HEK293 (cell line): ENCODE measurements around the gene PHF21A.

ENCODE experiments used
- CTCF ChIA-PET: fragments of 350-600 bp; formaldehyde crosslinking; extraction: SDS; loops from one replicate; lab custom pipeline; 2021; ENCODE audit warnings: antibody characterized with exemption; lab: Yijun Ruan, JAX
- POLR2A ChIA-PET: fragments of 300-600 bp; formaldehyde crosslinking; extraction: SDS; loops from one replicate; lab custom pipeline; 2020; ENCODE audit warnings: antibody characterized with exemption, inconsistent platforms; lab: Yijun Ruan, JAX
- H3K27ac ChIP-seq: fragments of 200-500 bp; sonication (Bioruptor generic); 2 replicates; pipeline ENCODE4 v1.5.1; 2014; ENCODE audit warnings: low read depth, low read length, control low read depth, inconsistent platforms; ENCODE audit errors: extremely low read depth
- H3K36me3 ChIP-seq, 2 experiments: fragments of 200-500 bp in 1 of 2; sonication (Bioruptor generic) in 1 of 2; 1 replicate in 1 of 2; 2 replicates in 1 of 2; pipeline ENCODE4 v1.5.1; 2014 to 2017; ENCODE audit warnings: inconsistent platforms in 2 of 2, low read length in 2 of 2; ENCODE audit not compliant: control insufficient read depth in 2 of 2, insufficient read depth in 1 of 2
- H3K4me1 ChIP-seq: fragments of 200-500 bp; sonication (Bioruptor generic); 2 replicates; pipeline ENCODE4 v1.5.1; 2014; ENCODE audit warnings: mild to moderate bottlenecking, low read length, inconsistent platforms; ENCODE audit not compliant: control insufficient read depth, insufficient read depth
- H3K4me3 ChIP-seq: 2 replicates; pipeline ENCODE4 v1.5.1; 2011; ENCODE audit warnings: low read depth, mild to moderate bottlenecking, control low read depth, low read length, moderate library complexity
- H3K9me3 ChIP-seq: fragments of 200-500 bp; sonication (Bioruptor generic); 2 replicates; pipeline ENCODE4 v1.5.1; 2014; ENCODE audit warnings: low read depth, low read length, inconsistent platforms; ENCODE audit not compliant: control insufficient read depth, insufficient read depth
- KLF1 ChIP-seq: fragments of 450-650 bp; formaldehyde crosslinking; IDR thresholded peaks from 2 replicates; pipeline ENCODE4 v1.5.1; 2016; ENCODE audit warnings: missing biosample characterization, missing genetic modification characterization
- KLF7 ChIP-seq: fragments of 450-650 bp; formaldehyde crosslinking; IDR thresholded peaks from 2 replicates; pipeline ENCODE4 v1.5.1; 2016; ENCODE audit warnings: missing biosample characterization, missing genetic modification characterization, borderline replicate concordance
- KLF8 ChIP-seq: fragments of 450-650 bp; formaldehyde crosslinking; IDR thresholded peaks from 2 replicates; pipeline ENCODE4 v1.5.1; 2016; ENCODE audit warnings: missing biosample characterization, missing genetic modification characterization
- REPIN1 ChIP-seq: fragments of 450-650 bp; formaldehyde crosslinking; IDR thresholded peaks from 2 replicates; pipeline ENCODE4 v1.5.1; 2017; ENCODE audit warnings: missing biosample characterization, missing genetic modification characterization, low read depth
- SCRT2 ChIP-seq: fragments of 450-650 bp; formaldehyde crosslinking; IDR thresholded peaks from 2 replicates; pipeline ENCODE4 v1.5.1; 2016; ENCODE audit warnings: missing biosample characterization, missing genetic modification characterization
- SP2 ChIP-seq: fragments of 450-650 bp; formaldehyde crosslinking; IDR thresholded peaks from 2 replicates; pipeline ENCODE4 v1.5.1; 2016; ENCODE audit warnings: missing biosample characterization, missing genetic modification characterization
- SP7 ChIP-seq: fragments of 450-650 bp; formaldehyde crosslinking; IDR thresholded peaks from 2 replicates; pipeline ENCODE4 v1.5.1; 2016; ENCODE audit warnings: missing biosample characterization, missing genetic modification characterization
- ZNF121 ChIP-seq: fragments of 450-650 bp; formaldehyde crosslinking; IDR thresholded peaks from 2 replicates; pipeline ENCODE4 v1.5.1; 2016; ENCODE audit warnings: missing biosample characterization, missing genetic modification characterization
- ZNF302 ChIP-seq: fragments of 450-650 bp; formaldehyde crosslinking; IDR thresholded peaks from 2 replicates; pipeline ENCODE4 v1.5.1; 2016; ENCODE audit warnings: missing biosample characterization, missing genetic modification characterization, low read depth
- ZNF311 ChIP-seq: fragments of 450-650 bp; formaldehyde crosslinking; IDR thresholded peaks from 2 replicates; pipeline ENCODE4 v1.5.1; 2017; ENCODE audit warnings: missing biosample characterization, missing genetic modification characterization, borderline replicate concordance
- ZNF354C ChIP-seq: fragments of 450-650 bp; formaldehyde crosslinking; IDR thresholded peaks from 2 replicates; pipeline ENCODE4 v1.5.1; 2016; ENCODE audit warnings: missing biosample characterization, missing genetic modification characterization, low read depth, borderline replicate concordance
- ZNF37A ChIP-seq: fragments of 450-650 bp; IDR thresholded peaks from 2 replicates; pipeline ENCODE4 v1.5.1; 2018; ENCODE audit warnings: missing biosample characterization, missing genetic modification characterization
- ZNF394 ChIP-seq: fragments of 450-650 bp; formaldehyde crosslinking; IDR thresholded peaks from 2 replicates; pipeline ENCODE4 v1.5.1; 2016; ENCODE audit warnings: missing biosample characterization, missing genetic modification characterization, mild to moderate bottlenecking, moderate library complexity, borderline replicate concordance
- ZNF404 ChIP-seq: fragments of 450-650 bp; formaldehyde crosslinking; IDR thresholded peaks from 2 replicates; pipeline ENCODE4 v1.5.1; 2017; ENCODE audit warnings: missing biosample characterization, missing genetic modification characterization
- ZNF621 ChIP-seq: fragments of 450-650 bp; formaldehyde crosslinking; IDR thresholded peaks from 2 replicates; pipeline ENCODE4 v1.5.1; 2017; ENCODE audit warnings: missing biosample characterization, missing genetic modification characterization
- ZNF707 ChIP-seq: fragments of 450-650 bp; formaldehyde crosslinking; IDR thresholded peaks from 2 replicates; pipeline ENCODE4 v1.5.1; 2016; ENCODE audit warnings: missing biosample characterization, missing genetic modification characterization
- ZNF792 ChIP-seq: fragments of 450-650 bp; formaldehyde crosslinking; IDR thresholded peaks from 2 replicates; pipeline ENCODE4 v1.5.1; 2016; ENCODE audit warnings: missing biosample characterization, missing genetic modification characterization
- ZSCAN16 ChIP-seq: fragments of 450-650 bp; formaldehyde crosslinking; IDR thresholded peaks from 2 replicates; pipeline ENCODE4 v1.5.1; 2016; ENCODE audit warnings: missing biosample characterization, missing genetic modification characterization
- ZSCAN23 ChIP-seq: fragments of 450-650 bp; formaldehyde crosslinking; IDR thresholded peaks from 2 replicates; pipeline ENCODE4 v1.5.1; 2016; ENCODE audit warnings: missing biosample characterization, missing genetic modification characterization
- ZSCAN30 ChIP-seq: fragments of 450-650 bp; IDR thresholded peaks from 2 replicates; pipeline ENCODE4 v1.5.1; 2018; ENCODE audit warnings: missing biosample characterization, mild to moderate bottlenecking, missing genetic modification characterization, moderate library complexity
- TF ChIP-seq, protein P1 (sequence below): fragments of 450-650 bp; formaldehyde crosslinking; IDR thresholded peaks from 2 replicates; pipeline ENCODE4 v1.5.1; 2016; ENCODE audit warnings: missing biosample characterization, missing genetic modification characterization
- TF ChIP-seq, protein P2 (sequence below): fragments of 450-650 bp; formaldehyde crosslinking; IDR thresholded peaks from 2 replicates; pipeline ENCODE4 v1.5.1; 2016; ENCODE audit warnings: missing biosample characterization, missing genetic modification characterization
- TF ChIP-seq, protein P3 (sequence below): fragments of 450-650 bp; formaldehyde crosslinking; IDR thresholded peaks from 2 replicates; pipeline ENCODE4 v1.5.1; 2017; ENCODE audit warnings: missing biosample characterization, missing genetic modification characterization
- TF ChIP-seq, protein P4 (sequence below): fragments of 450-650 bp; IDR thresholded peaks from 2 replicates; pipeline ENCODE4 v1.5.1; 2018; ENCODE audit warnings: missing biosample characterization, mild to moderate bottlenecking, missing genetic modification characterization

Gene PHF21A

DNA sequence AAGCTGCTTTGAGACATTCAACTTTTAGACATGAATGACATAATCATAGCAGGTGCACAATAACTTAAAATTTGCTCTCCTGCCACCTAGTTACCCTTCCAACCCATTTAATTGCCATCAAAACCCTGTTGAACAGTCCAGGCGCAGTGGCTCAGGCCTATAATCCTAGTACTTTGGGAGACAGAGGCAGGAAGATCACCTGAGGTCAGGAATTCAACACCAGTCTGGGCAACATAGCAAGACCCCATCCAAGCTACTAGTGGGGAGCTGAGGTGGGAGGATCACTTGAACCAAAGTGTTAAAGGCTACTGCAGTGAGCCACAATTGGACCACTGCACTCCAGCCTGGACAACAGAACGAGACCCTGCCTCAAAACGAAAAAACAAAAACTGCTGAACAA is 4.0 kb upstream of the PHF21A start:
- ChIA-PET POLR2A (no interaction called here), CTCF (interaction anchor here (0.6 to 0.7 kb wide), 2 partner anchors 80 to 106 kb away, joined by 3 read pairs; no protein-coding TSS in a partner anchor)
- Histone ChIP-seq H3K27ac (no peak overlapping the region), H3K9me3 (no peaks in the 10 kb centered on the region), H3K4me1 (no peaks in the 10 kb centered on the region), H3K36me3 (no peaks in the 10 kb centered on the region), H3K4me3 (no peak overlapping the region)
- TF ChIP-seq ZNF121 (tag by site-specific recombination) (peak; percentile 62), ZSCAN30 (tag by site-specific recombination) (no peak)

DNA sequence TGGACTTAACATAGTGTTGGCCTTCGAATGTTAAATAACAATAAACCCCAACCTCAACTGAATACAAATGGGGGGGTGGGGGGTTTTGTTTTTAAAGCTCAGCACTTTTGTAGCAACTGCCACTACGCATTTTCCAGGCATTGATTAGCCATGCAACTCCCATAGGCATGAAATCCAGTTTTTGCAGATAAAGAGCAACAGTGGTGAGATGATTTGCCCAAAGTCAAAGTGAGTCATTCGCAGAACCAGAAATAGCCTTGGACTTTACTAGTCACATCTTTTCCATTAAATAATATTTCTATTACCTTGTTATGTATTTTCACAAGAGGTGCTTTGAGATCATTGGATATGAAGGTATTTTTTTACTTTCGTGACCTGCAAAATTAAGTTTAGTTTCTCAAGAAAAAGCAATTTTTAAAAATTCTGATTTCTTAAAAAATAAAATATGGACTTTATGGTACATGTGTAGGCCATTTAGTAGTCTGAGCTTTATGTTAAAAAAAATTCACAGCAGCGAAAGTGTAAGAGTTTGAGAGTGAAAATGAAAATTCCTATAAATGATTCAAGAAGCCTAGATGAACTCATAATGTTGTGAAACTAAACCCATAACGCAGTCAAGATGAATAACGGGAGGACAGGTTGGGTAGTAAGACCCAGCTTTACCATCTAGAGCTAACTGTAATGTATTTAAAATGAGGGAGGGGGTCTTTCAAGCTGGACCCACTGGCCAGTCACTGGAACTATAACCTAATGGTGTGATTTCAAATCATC is 1.9 kb upstream of the PHF21A start:
- Histone ChIP-seq H3K36me3 (no peaks in the 10 kb centered on the region), H3K27ac (no peak overlapping the region), H3K4me3 (peak overlapping the region; percentile 84), H3K4me1 (no peaks in the 10 kb centered on the region), H3K9me3 (no peaks in the 10 kb centered on the region)
- ChIA-PET POLR2A (interaction anchor here (1.3 kb wide), 1 partner anchor 120 kb away, joined by 3 read pairs; no protein-coding TSS in a partner anchor), CTCF (interaction anchor here (0.6 to 1.8 kb wide), 6 partner anchors 9 to 185 kb away, joined by 3 to 8 read pairs (median 4); no protein-coding TSS in a partner anchor)
- TF ChIP-seq ZNF707 (tag by site-specific recombination) (no peak), ZNF354C (tag by site-specific recombination) (no peak), ZSCAN16 (tag by site-specific recombination) (no peak), SP2 (tag by site-specific recombination) (no peak), KLF1 (no peak), ZNF37A (tag by site-specific recombination) (no peak), KLF7 (tag by site-specific recombination) (no peak), ZNF792 (no peak), ZSCAN23 (tag by site-specific recombination) (no peak), REPIN1 (tag by site-specific recombination) (no peak)
- TF ChIP-seq, protein P1, sequence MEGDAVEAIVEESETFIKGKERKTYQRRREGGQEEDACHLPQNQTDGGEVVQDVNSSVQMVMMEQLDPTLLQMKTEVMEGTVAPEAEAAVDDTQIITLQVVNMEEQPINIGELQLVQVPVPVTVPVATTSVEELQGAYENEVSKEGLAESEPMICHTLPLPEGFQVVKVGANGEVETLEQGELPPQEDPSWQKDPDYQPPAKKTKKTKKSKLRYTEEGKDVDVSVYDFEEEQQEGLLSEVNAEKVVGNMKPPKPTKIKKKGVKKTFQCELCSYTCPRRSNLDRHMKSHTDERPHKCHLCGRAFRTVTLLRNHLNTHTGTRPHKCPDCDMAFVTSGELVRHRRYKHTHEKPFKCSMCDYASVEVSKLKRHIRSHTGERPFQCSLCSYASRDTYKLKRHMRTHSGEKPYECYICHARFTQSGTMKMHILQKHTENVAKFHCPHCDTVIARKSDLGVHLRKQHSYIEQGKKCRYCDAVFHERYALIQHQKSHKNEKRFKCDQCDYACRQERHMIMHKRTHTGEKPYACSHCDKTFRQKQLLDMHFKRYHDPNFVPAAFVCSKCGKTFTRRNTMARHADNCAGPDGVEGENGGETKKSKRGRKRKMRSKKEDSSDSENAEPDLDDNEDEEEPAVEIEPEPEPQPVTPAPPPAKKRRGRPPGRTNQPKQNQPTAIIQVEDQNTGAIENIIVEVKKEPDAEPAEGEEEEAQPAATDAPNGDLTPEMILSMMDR (tag by site-specific recombination), result no peak
- TF ChIP-seq, protein P2, sequence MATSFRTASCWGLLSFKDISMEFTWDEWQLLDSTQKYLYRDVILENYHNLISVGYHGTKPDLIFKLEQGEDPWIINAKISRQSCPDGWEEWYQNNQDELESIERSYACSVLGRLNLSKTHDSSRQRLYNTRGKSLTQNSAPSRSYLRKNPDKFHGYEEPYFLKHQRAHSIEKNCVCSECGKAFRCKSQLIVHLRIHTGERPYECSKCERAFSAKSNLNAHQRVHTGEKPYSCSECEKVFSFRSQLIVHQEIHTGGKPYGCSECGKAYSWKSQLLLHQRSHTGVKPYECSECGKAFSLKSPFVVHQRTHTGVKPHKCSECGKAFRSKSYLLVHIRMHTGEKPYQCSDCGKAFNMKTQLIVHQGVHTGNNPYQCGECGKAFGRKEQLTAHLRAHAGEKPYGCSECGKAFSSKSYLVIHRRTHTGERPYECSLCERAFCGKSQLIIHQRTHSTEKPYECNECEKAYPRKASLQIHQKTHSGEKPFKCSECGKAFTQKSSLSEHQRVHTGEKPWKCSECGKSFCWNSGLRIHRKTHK (tag by site-specific recombination), result no peak

DNA sequence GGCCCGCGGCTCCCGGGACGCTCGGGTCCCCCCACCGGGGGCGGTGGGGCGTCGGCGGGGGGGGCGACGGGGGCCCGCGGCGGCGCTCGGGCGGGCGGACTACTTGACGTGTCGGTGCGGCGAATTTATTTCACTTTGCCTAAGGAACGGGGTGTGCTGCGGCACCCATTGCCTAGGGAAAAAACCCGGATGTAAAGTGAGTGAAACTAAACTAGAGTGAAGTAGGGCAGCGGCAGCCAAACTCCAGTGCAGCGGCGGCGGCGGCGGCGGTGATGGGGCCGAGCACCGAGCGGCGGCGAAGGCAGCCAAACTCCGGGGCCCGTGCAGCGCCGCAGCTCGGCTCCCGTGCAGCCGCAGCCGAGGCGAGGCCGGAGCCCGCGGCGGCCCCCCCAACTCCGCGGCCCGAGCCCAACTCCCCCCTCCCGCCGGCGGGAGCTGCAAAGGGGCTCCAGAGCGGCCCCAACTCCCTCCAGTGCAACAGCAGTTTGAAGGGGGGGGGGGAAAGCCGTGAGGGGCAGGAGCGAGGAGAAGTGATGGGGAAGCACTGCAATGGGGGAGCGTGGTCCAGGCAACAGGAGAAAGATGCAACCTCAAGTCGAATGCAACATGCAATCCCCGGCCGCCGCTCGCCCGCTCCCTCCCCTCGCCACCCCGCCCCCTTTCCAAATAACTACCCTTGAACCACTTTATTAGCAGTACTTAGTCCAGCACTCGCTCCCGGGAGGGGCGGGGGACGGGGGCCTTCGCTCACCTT is 647 bp upstream of the PHF21A start:
- H3K4me3 ChIP-seq, result peak overlapping the region; percentile 84
- H3K9me3 ChIP-seq, result no peaks in the 10 kb centered on the region
- ChIA-PET CTCF (interaction anchor here (0.6 to 1.8 kb wide), 5 partner anchors 13 to 186 kb away, joined by 3 to 8 read pairs (median 5); no protein-coding TSS in a partner anchor), POLR2A (interaction anchor here (0.6 to 2.2 kb wide), 4 partner anchors 115 to 350 kb away, joined by 3 to 8 read pairs (median 4); no protein-coding TSS in a partner anchor)
- no peaks in the 10 kb centered on the region for H3K36me3 ChIP-seq
- H3K27ac ChIP-seq, result peak overlapping the region; percentile 86; the same call in 1 of the 2 replicates
- H3K4me1 ChIP-seq, result no peaks in the 10 kb centered on the region
- no peak for TF ChIP-seq ZNF404 (tag by site-specific recombination)
- TF ChIP-seq, protein P3, sequence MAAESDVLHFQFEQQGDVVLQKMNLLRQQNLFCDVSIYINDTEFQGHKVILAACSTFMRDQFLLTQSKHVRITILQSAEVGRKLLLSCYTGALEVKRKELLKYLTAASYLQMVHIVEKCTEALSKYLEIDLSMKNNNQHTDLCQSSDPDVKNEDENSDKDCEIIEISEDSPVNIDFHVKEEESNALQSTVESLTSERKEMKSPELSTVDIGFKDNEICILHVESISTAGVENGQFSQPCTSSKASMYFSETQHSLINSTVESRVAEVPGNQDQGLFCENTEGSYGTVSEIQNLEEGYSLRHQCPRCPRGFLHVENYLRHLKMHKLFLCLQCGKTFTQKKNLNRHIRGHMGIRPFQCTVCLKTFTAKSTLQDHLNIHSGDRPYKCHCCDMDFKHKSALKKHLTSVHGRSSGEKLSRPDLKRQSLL (tag by site-specific recombination), result peak; percentile 33; the same call in 1 of the 2 replicates
- TF ChIP-seq ZNF621 (tag by site-specific recombination), result no peak
- TF ChIP-seq ZNF311 (tag by site-specific recombination), result no peak
- TF ChIP-seq SCRT2 (tag by site-specific recombination), result peak; percentile 86
- no peak for TF ChIP-seq ZNF302 (tag by site-specific recombination)
- no peak for TF ChIP-seq ZNF121 (tag by site-specific recombination)
- TF ChIP-seq, protein P4, sequence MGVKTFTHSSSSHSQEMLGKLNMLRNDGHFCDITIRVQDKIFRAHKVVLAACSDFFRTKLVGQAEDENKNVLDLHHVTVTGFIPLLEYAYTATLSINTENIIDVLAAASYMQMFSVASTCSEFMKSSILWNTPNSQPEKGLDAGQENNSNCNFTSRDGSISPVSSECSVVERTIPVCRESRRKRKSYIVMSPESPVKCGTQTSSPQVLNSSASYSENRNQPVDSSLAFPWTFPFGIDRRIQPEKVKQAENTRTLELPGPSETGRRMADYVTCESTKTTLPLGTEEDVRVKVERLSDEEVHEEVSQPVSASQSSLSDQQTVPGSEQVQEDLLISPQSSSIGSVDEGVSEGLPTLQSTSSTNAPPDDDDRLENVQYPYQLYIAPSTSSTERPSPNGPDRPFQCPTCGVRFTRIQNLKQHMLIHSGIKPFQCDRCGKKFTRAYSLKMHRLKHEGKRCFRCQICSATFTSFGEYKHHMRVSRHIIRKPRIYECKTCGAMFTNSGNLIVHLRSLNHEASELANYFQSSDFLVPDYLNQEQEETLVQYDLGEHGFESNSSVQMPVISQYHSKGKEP, result peak; percentile 95
- TF ChIP-seq SP7 (tag by site-specific recombination), result peak; percentile 55
- peak; percentile 19; the same call in 1 of the 2 replicates for TF ChIP-seq KLF8 (tag by site-specific recombination)
- TF ChIP-seq ZNF394 (tag by site-specific recombination), result no peak
